ENCODE data around the gene ATXN1.

ATXN1 gene

DNA sequence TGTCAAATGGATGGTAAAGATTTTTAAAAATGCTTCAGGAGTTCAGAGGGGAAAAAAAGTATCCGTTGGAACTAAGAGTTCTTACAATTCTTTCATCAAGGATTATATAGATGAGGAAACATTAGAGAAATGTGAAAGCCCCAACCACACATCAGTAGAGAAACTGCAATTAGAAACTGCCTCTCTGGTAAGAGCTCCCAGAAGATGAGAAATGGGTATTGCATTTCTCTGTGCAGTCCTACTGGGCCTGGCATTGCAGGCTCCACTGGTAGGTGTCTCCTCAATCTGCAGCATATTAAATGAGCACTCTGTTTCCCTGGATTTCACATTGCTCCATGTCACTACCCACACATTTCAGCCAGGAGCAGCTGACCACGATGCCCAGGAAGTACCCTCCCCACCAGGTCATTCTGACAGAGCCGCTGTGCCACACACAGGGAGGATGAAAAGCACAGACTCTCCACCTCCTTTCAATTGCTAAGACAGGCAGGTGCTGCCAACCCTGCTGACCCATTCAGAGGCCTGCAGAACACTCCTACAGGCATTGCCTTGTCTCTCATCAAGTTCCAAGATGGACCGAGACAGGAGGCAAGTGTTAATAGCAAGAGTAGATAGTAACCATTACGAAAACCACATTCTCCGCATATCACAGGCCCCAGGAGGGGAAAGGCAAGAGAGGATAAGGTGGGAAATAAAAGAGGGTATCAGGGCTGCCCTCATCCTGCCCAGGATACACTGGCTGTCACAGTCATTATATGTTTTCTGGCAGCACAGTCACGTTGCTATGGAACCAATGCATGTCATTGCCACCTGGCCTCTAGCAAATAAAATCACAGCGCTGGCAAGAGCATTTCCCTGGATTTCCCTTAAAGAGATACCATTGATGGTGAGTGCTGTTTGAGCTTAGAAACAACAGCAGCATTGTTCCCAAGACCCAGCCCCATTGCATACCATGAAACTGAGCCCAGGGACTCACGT lies 241.7 kb downstream of the ATXN1 start:
- DNase-seq, result no peak

DNA sequence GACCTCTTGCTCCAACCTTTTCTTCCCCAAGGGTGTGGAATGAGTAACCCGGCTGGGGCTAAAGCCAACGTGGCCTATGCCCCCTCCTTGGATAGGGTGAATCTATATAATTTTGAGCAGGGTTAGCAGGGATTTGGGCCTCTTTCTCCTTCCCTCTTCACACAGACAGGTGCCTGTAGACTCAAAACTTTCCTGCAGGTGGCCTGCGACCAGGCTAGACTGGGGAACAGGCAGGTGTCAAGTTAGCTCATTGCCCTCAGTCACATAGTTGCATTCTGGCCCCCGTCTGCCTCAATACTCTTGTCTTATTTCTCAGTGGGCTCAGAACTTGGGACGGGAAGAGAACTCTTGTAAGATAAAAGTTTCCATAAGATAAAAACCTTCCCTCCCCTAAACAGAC lies 243.0 kb downstream of the ATXN1 start:
- no peak for DNase-seq

GRCh38 chr6:16514249-16514648 lies 247.0 kb downstream of the ATXN1 start:
- no peak for DNase-seq

DNA sequence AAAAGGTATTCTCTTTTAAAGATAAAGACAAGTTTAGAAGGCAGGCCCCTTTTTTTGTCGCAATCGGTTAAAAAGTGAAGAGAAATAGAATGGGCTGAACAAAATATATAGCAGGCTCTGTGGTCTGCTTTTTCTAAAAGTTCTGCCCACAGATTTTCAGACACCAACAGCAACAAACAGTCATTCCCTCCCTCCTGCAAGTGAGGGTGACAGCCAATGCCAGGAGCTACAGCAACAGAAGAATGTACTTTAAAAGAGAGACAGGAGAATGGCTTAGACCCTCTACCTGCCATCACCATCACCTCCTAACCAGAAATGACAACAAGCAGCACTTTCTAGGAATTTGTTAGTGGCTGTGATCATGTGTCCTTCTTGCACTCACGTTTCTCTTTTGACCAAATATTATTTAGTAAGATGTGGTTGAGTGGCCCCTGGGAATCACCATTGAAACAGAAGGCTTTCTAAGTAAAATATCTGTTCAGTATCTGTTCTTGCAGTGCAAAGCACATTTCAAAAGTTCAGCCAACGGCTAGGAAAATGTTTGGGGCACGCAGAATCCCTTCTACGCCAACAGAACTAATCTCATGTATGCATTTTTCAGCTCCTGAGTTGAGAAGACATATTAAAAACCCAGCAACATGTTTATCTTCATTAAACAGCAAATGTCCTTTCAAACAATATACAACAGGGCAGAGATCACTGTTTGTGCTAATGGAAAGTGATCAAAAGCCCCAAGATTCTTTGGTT lies 248.5 kb downstream of the ATXN1 start:
- DNase-seq, result no peak

GRCh38 chr6:16511723-16512489 lies 249.4 kb downstream of the ATXN1 start:
- no peak for DNase-seq

DNA sequence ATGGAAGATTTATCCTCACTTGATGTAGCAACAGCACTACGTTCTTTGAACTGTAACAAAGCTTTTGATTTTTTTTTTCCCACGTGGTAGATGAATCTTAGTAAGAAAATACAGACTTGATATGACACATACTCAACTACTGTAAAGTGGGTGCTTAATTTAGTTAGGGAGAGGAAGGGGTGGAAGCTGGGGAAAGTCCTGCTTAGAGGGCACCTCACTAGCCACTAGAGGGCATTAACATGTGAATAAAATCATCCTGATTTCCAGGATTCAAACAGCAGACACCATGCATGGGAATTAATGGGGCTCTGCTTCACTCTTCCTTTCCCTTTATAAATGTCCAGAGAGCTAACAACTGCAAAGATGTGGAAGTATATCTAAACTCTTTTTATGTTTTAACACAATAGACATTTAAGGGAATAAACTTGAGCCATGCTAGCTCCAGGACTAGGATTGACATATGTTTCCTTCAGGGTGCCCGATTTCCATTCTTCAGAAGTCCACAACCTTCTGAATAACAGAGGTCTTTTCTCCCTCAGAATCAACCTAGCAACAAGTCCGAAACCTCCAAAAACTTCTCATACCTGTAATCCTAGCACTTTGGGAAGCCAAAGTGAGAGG lies 250.1 kb downstream of the ATXN1 start:
- DNase-seq, result no peak

DNA sequence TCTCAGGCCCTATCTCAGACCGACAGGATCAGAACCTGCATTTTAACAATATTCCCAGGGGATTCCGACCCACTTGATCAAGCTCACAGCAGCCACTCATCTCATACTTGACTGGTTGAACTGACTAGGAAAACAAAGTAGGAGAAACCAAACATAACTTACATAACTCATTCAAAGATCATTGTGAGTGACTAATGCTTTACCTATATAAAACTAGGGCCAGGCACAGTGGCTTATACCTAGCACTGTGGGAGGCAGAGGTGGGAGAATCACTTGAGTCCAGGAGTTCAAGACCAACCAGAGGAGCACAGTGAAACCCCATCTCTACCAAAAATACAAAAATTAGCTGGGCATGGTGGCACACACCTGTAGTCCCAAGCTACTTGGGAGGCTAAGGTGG lies 251.0 kb downstream of the ATXN1 start:
- DNase-seq, result no peak

GRCh38 chr6:16508959-16509358 lies 252.3 kb downstream of the ATXN1 start:
- no peak for DNase-seq

DNA sequence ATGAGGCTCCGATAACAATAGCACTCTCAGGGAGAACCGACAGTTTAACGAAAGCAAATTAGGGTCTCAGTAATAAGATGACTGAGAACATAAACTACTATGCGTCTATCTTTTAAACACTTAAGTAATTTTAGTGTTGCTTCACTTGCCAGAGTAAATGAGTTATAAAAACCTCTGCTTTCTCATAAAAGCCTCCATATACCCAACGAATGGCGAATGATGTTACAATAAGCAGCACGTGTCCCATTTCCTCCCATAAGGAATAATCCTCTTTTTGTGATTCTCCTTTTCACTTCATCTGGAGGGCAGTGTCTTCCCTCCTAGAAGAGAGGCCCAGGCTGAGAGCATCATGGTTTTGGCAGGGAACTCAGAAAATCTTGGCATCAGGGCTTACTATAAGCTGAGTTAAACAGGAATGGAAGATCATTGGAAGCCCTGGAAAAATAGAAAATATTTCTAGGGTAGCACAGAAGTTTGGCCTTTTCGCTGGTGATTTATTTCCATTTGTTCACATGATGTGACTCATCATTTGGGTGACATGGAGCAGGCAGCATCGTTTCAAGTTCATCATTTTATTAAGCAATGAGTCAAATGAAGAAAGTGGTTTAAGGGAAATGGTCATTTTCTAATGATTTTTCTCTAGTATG lies 255.4 kb downstream of the ATXN1 start:
- DNase-seq, result no peak

- no peak for DNase-seq
These were observed 256.7 kb downstream of the ATXN1 start for GRCh38 chr6:16504609-16505008.

DNA sequence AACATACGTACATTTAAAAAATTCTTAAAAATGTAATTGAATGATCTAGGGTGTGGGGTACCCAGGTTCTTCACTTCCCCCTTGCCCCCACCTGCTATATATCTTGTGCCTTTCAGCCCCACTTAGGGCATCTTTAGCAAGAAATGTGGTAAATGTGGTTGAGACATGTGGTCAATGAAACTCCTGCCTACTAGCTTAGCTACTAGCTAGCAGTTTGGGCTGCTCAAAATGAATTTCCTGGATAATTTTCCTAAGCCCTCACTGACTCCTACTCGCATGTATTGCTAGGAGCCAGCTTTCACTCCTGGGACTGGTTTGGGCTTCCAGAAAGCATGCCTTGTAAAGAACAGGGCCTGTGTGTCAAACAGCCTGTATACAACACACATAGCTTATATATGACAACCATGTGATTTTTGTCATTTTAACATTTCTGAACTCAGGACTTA lies 257.3 kb downstream of the ATXN1 start:
- no peak for DNase-seq

- DNase-seq, result no peak
These were observed 258.0 kb downstream of the ATXN1 start for GRCh38 chr6:16503241-16503775.

DNA sequence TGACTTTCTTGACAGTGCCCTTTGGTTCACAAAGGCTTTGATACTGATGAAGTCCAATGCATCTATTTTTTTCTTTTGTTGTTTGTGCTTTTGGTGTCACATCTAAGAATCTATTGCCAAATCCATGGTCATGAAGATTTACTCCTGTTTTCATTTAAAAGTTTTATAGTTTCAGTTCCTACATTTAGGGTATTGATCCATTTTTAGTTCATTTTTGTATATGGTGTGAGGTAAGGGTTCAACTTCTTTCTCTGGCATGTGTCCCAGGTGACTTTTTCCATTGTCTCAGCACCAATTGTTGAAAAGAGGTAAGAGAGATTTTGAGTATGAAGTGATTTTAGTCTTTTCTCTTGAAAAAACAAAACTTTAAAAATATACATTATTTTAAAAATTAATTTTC lies 262.3 kb downstream of the ATXN1 start:
- no peak for DNase-seq

DNA sequence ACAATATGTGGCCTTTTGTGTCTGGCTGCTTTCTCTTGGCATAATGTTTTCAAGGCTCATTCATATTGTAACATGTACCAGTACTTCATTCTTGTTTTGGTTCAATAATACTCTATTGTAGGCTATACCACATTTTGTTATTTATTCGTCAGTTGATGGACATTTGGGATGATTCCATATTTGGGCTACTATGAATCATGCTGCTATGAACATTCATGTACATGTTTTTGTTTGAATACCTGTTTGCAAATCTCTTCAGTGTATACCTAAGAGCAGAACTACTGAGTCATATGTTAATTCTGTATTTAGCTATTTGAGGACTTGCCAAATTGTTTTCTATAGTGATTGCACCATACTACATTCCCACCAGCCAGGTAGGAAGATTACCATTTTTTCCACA lies 263.0 kb downstream of the ATXN1 start:
- no peak for DNase-seq

- DNase-seq, result no peak
These were observed 264.1 kb downstream of the ATXN1 start for GRCh38 chr6:16496991-16497801.

DNA sequence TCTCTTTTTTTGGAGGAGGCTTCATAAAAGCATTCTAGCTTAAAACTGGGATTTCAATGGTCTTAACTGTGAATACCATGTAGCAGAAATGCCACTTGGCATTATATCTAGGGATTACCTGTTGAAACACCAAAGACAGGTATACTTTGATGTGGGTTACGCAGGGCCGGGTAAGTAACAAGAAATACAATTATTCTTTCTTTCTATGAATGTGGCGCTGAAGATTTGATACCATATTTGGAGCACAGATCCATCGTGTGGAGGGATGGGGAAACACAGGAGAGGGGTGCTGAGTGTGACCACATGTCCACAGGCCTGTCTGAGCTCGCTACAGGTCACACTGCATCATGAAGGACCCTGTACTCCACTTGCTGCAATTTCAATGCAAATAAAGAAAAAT lies 265.1 kb downstream of the ATXN1 start:
- no peak for DNase-seq

DNA sequence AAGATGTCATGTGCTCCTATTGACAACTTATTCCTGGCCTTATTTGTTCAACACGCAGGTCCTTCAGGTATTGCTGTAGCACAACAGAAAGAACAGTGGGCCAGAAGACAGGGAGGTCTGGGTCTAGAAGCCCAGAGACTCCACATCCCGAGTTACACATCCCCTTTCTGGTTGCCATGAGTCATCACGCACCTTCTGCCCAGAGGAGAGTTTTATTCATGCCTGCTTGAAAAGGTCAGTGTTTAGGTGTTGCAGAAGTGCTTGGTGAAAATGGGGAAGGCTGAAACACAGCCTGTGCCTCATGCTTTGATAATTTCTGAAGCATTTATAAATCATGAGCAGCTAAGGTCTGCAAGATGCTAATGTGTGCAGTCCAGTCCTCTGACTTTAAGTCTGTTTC lies 266.5 kb downstream of the ATXN1 start:
- no peak for DNase-seq

DNA sequence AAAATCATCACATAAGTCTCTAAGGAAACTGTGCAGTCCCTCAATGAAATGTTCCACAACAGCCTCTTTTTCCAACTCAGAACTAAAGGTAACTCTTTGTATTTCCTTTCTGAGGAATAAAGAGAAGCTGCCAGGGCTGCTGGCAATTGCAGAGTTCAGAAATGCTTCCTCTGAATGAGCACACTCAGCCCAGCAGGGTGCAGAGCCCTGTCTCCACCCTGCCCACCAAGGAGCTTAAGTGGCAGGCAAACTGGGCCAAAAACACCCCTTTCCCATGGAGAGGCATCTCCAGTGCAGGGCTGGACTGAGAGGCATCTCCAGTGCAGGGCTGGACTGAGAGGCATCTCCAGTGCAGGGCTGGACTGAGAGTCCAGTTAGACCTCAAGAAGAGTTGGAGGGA lies 267.5 kb downstream of the ATXN1 start:
- DNase-seq, result no peak

DNA sequence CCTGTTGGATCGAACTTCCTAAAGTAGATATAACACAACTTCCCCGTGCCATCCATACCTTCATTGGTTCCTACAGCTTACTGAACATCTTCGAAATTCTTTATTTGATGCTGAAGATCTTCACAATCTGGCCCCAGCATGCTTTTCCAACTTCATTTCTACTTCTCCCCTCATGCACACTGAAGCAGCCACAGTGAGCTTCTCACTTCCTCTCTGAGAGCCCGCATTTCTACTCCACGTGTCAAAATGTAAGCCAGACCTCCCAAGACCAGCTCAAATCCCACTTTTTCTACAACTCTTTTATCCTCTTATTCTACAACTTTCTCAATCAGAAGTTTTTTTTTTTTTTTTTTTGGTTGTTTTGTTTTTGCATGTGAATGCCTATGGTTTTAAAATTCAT lies 268.1 kb downstream of the ATXN1 start:
- no peak for DNase-seq

DNA sequence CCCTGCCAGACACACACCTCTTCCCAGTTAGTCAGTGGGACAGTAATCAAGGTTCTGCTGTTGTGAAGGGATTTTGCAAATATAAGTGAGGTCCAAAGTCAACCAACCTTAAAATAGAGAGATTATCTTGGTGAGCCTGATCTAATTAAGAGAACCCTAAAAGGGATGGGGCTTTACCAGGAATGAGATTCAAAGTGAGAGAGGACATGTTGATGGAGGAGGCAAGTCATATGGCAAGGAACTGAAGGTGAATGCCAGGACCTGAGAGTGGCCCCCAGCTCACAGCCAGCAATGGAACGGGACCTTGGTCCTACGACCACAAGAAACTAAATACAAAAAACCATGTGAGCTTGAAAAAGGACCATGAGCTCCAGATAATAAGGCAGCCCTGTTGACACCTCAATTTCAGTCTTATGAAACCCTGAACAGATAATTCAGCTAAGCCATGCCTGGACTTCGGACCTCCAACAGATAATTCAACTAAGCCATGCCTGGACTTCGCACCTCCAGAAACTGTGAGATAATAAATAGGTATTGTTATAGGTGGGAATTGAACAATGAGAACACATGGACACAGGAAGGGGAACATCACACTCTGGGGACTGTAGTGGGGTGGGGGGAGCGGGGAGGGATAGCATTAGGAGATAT lies 269.5 kb downstream of the ATXN1 start:
- no peak for DNase-seq

DNA sequence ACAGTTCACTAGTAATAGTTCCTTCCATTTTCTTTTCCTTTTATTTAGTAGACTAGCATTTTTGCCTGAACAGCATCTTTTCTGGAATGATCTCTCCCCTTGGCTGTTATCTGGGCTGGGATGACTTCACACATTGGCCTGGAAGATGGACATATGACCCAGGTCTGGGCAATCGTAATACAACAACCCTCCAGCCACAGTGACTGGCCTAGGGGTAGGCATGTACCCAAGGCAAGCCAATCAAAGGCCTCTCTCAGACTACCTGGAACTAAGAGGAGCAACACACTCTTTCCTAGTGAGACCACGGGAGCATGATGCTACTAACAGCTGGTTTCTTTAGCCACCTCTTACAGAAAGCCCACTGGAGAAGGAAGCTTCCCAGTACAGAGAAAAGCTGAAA lies 270.6 kb downstream of the ATXN1 start:
- no peak for DNase-seq
